ENCODE results near the gene SKOR1.

GRCh38 chr15:67808821-67809220 is 16.5 kb upstream of the SKOR1 start:
- TF ChIP-seq PBX3 (IDR thresholded peaks at IDR 0.05): no peak
- TF ChIP-seq TAF1 (IDR thresholded peaks at IDR 0.05; ENCODE audit: borderline replicate concordance, low read depth, low read length): no peak
- TF ChIP-seq CTCF (IDR thresholded peaks at IDR 0.05): no peak
- TF ChIP-seq IRF3 (IDR thresholded peaks at IDR 0.05; ENCODE audit: low read depth, low read length): no peak
